ENCODE measurements around the gene FRMD4A.

- TF ChIP-seq CTCF (IDR thresholded peaks at IDR 0.05; ENCODE audit: poor library complexity) (no peak), EZH2 (IDR thresholded peaks at IDR 0.05; ENCODE audit: borderline replicate concordance) (no peak)
These were observed 611.3 kb downstream of the FRMD4A start for GRCh38 chr10:13719425-13719824.

All from hepatocyte (in vitro differentiated cells).